ENCODE results near the gene KRTAP9-3. TPM values are rescaled to one million over a fixed set of nuclear protein-coding genes. Genes with fewer than 3 reads are reported as not detected.
"Not testable (repeated sequence)": the region's sequence is repeated elsewhere in the genome, so short reads cannot be mapped to it uniquely, and the experiment has no call there.

The KRTAP9-3 gene
- total RNA-seq (2021; fragmentation: NEBNext Ultra II Directional; extraction: Animal tissue kit (Norgen Biotek cat#: 25700)) = not detected
- long read RNA-seq = 0 reads

- not testable (repeated sequence) for H3K4me1 Mint-ChIP-seq (ENCODE audit: low read depth); DNase-seq; H3K36me3 Mint-ChIP-seq (ENCODE audit: low read depth); H3K27ac Mint-ChIP-seq; H3K9me3 Mint-ChIP-seq; H3K4me3 Mint-ChIP-seq
- H3K27me3 Mint-ChIP-seq (ENCODE audit: insufficient read depth) = peaks cover 23% of the 10 kb centered on the region
Measured at GRCh38 chr17:41232399-41233105, at the start of gene KRTAP9-3. Gene KRTAP9-3 (plus strand): TSS chr17:41232449. CDS start chr17:41232502, 53 bp downstream.

- H3K9me3 Mint-ChIP-seq = peaks cover 5% of the 10 kb centered on the region; the same call in 1 of the 2 replicates
- H3K4me1 Mint-ChIP-seq (ENCODE audit: low read depth) = peaks cover 15% of the 10 kb centered on the region
- DNase-seq = no peak
- H3K36me3 Mint-ChIP-seq (ENCODE audit: low read depth) = no peaks in the 10 kb centered on the region
- TF ChIP-seq CTCF (IDR thresholded peaks at IDR 0.05) = no peak
- peaks cover 12% of the 10 kb centered on the region for H3K27me3 Mint-ChIP-seq (ENCODE audit: insufficient read depth)
- H3K4me3 Mint-ChIP-seq = no peak within 1 kb of the TSS
- no peak within 1 kb of the TSS for H3K27ac Mint-ChIP-seq
Measured at GRCh38 chr17:41184480-41184961, 47.7 kb upstream of the KRTAP9-3 start, which contains the start of gene KRTAP4-1. Gene KRTAP4-1 (minus strand): TSS chr17:41184911. CDS start chr17:41184854, 57 bp downstream.

- peaks cover 11% of the 10 kb centered on the region for H3K4me1 Mint-ChIP-seq (ENCODE audit: low read depth)
- TF ChIP-seq CTCF (IDR thresholded peaks at IDR 0.05) = no peak
- no peaks in the 10 kb centered on the region for H3K36me3 Mint-ChIP-seq (ENCODE audit: low read depth)
- H3K4me3 Mint-ChIP-seq = no peak overlapping the region
- peaks cover 12% of the 10 kb centered on the region for H3K27me3 Mint-ChIP-seq (ENCODE audit: insufficient read depth)
- DNase-seq = no peak
- H3K27ac Mint-ChIP-seq = no peak overlapping the region
- H3K9me3 Mint-ChIP-seq = peaks cover 5% of the 10 kb centered on the region; the same call in 1 of the 2 replicates
Measured at GRCh38 chr17:41185001-41185400, 47.2 kb upstream of the KRTAP9-3 start.

- Mint-ChIP-seq H3K27me3 (ENCODE audit: insufficient read depth) (peaks cover 12% of the 10 kb centered on the region), H3K27ac (no peak overlapping the region)
Measured at GRCh38 chr17:41186872-41187271, 45.4 kb upstream of the KRTAP9-3 start.

GRCh38 chr17:41189837-41190318, 42.4 kb upstream of the KRTAP9-3 start, which contains the start of gene KRTAP9-1:
Gene KRTAP9-1 (plus strand): TSS chr17:41189887. CDS start chr17:41189887, 0 bp downstream.
- H3K27me3 Mint-ChIP-seq (ENCODE audit: insufficient read depth); H3K36me3 Mint-ChIP-seq (ENCODE audit: low read depth); H3K4me3 Mint-ChIP-seq; H3K4me1 Mint-ChIP-seq (ENCODE audit: low read depth); H3K9me3 Mint-ChIP-seq; DNase-seq; H3K27ac Mint-ChIP-seq: not testable (repeated sequence)

More at GRCh38 chr17:41186872-41187271, 45.4 kb upstream of the KRTAP9-3 start:
- no peak for TF ChIP-seq CTCF (IDR thresholded peaks at IDR 0.05)
- no peaks in the 10 kb centered on the region for H3K36me3 Mint-ChIP-seq (ENCODE audit: low read depth)
- peaks cover 5% of the 10 kb centered on the region; the same call in 1 of the 2 replicates for H3K4me1 Mint-ChIP-seq (ENCODE audit: low read depth)
- H3K4me3 Mint-ChIP-seq = no peak overlapping the region
- peaks cover 5% of the 10 kb centered on the region; the same call in 1 of the 2 replicates for H3K9me3 Mint-ChIP-seq
- no peak for DNase-seq

- TF ChIP-seq CTCF (IDR thresholded peaks at IDR 0.05) = no peak
- peaks cover 8% of the 10 kb centered on the region for H3K27me3 Mint-ChIP-seq (ENCODE audit: insufficient read depth)
- DNase-seq = no peak
- H3K36me3 Mint-ChIP-seq (ENCODE audit: low read depth) = no peaks in the 10 kb centered on the region
- no peak overlapping the region for H3K4me3 Mint-ChIP-seq
- no peak overlapping the region; the same call in 1 of the 2 replicates for H3K27ac Mint-ChIP-seq
- peaks cover 5% of the 10 kb centered on the region for H3K4me1 Mint-ChIP-seq (ENCODE audit: low read depth)
- peaks cover 3% of the 10 kb centered on the region; the same call in 1 of the 2 replicates for H3K9me3 Mint-ChIP-seq
Measured at GRCh38 chr17:41190328-41190727, 41.9 kb upstream of the KRTAP9-3 start.

Data from HFFc6 (cell line).